GM12873 (cell line): ENCODE measurements around the gene RHCE.

Experiments
- TF ChIP-seq, protein P1 (sequence below): IDR thresholded peaks from 2 replicates; pipeline ENCODE4 v1.5.1; 2012; ENCODE audit warnings: low read depth, mild to moderate bottlenecking, moderate library complexity, low read length, control low read depth; ENCODE audit not compliant: insufficient read depth; ENCODE audit errors: missing control alignments

RHCE gene

DNA sequence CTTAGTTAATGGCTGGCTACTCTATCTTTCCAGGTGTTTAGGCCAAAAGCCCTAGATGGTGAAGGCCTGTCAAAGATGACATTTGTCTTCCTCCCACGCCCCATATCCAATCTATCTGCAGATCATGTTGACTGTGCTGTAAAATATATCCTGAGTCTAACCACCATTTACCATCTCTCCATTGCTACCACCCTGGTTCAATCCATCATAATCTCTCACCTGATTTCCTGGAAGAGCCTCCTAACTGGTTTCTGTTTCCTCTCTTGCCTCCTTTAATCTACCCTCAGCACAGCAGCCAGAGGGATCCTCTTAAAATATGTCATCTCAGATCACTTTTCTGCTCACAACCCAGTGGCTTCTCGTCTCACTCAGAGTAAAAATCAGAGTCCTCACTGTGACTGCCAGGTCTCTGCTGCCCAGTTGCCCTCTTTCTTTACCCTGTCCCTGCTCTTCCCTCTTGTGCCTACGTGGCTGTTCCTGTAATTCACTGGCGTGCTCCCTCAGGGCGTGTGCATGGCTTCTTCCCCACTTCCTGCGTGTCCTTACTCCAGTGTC lies 64.7 kb downstream of the RHCE start:
- TF ChIP-seq, protein P1, sequence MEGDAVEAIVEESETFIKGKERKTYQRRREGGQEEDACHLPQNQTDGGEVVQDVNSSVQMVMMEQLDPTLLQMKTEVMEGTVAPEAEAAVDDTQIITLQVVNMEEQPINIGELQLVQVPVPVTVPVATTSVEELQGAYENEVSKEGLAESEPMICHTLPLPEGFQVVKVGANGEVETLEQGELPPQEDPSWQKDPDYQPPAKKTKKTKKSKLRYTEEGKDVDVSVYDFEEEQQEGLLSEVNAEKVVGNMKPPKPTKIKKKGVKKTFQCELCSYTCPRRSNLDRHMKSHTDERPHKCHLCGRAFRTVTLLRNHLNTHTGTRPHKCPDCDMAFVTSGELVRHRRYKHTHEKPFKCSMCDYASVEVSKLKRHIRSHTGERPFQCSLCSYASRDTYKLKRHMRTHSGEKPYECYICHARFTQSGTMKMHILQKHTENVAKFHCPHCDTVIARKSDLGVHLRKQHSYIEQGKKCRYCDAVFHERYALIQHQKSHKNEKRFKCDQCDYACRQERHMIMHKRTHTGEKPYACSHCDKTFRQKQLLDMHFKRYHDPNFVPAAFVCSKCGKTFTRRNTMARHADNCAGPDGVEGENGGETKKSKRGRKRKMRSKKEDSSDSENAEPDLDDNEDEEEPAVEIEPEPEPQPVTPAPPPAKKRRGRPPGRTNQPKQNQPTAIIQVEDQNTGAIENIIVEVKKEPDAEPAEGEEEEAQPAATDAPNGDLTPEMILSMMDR = no peak

DNA sequence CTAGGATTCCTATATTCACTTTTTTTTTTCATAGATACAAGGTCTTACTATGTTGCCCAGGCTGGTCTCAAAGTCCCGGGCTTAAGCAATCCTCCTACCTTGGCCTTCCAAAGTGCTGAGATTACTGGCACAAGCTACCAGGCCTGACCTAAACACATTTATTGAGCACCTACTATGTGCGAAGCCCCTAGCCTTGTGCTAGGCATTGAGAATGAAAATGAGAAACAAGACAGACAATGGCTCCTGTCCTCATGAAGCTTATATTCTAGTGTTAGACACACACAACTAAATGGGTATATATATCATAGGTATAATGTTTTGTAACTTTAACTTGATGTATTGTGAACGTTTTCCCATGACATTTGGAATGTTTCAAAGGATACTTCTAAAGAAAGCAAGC lies 71.0 kb downstream of the RHCE start:
- TF ChIP-seq, protein P1 = no peak

DNA sequence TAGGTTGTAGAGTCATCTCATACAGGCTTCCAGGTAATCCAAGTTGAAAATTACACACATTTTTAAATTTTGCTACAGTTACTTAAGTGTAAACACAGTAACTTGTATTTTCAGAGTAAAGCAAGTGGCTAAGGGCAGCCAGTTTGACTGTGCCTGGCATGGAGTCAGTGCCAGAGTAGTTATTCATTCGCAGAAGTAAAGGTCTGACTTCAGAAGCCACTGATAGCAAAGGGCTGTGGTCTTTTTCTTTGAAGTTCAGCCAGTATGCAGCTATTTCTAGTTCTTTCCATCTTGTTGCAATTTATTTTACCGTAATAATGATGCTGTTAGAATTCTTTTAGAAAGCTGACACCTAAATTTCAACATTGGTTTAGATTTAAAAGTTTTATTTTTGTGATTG lies 73.1 kb downstream of the RHCE start:
- TF ChIP-seq, protein P1 = no peak

DNA sequence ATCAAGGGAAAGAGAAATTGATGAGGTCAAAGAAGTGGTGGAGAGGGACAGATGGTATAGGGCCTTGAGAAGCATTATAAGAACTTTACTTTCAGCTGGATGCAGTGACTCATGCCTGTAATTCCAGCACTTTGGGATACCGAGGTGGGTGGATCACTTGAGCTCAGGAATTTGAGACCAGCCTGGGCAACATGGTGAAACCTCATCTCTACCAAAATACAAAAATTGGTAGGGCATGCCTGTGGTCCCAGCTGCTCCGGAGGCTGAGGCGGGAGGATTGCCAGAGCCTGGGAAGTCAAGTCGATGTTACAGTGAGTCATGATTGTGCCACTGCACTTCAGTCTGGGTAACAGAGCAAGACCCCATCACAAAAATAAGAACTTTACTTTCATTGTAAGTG lies 76.8 kb downstream of the RHCE start:
- TF ChIP-seq, protein P1 = no peak

DNA sequence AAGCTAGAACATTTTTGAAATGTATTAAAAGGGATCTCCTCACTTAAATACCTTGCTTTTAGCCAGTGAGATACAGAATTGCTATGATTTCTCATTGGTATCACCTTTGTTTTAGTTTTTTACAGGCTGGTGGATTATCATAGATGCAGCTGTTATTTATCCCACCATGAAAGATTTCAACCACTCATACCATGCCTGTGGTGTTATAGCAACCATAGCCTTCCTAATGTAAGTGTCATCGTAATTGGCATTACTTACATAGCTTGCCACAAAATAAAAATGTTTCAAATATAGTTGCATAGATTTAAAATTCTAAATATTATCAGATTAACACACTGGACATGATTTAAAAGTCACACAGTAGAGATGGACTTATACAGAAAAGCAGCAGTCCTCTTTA lies 77.8 kb downstream of the RHCE start:
- TF ChIP-seq, protein P1 = no peak

DNA sequence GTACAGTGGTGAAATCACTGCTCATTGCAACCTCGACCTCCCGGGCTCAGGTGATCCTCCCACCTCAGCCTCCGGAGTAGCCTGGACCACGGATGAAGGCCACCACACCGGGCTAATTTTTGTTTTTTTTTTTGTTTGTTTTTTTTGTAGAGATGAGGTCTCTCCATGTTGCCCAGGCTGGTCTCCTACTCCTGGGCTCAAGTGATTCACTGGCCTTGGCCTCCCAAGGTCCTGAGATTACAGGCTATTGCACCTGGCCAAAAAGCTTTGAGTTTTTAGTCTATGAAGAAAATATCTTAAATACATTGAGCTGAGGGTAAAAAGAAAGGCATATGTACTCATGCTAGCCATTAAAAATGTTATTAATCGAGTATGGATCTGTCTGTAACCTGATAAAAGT lies 78.9 kb downstream of the RHCE start:
- TF ChIP-seq, protein P1 = no peak

DNA sequence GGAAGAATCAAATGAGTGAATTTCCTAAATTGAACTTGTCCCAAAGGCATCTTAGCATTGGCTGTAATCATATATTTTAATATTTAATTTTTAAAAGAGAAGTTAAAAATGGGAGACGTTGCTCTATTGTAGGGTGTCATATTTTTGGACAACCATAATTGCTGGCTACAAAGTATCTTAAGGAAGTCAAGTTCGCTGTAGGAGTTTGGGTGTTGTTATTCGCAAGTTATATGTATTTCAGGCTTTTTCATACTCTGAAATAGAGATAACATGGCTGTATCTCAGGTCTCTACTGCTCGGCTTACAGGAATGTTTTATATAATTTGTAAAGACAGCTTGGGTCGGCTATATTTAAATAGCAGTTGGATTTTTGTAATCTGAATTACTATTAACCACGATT lies 81.6 kb downstream of the RHCE start:
- TF ChIP-seq, protein P1 = no peak
